ENCODE results near the gene DKC1.

- TF ChIP-seq ZNF530 (CRISPR knock-in tag; IDR thresholded peaks at IDR 0.05; ENCODE audit: low read depth) (no peak), BRCA1 (CRISPR knock-in tag; IDR thresholded peaks at IDR 0.05) (no peak), EP300 (IDR thresholded peaks at IDR 0.05; ENCODE audit: low read depth in 2 of 2, low read length in 2 of 2) (no peak), EP300 (CRISPR knock-in tag; IDR thresholded peaks at IDR 0.05; ENCODE audit: borderline replicate concordance) (no peak), CTCF (CRISPR knock-in tag; IDR thresholded peaks at IDR 0.05) (no peak), XRCC5 (optimal IDR thresholded peaks at IDR 0.05; ENCODE audit: low read length) (no peak), REST (IDR thresholded peaks at IDR 0.05; ENCODE audit: borderline replicate concordance in 1 of 2, low read depth in 1 of 2, low read length in 2 of 2) (no peak), HNRNPK (IDR thresholded peaks at IDR 0.05; ENCODE audit: low read depth, low read length, poor library complexity, severe bottlenecking) (no peak), POLR2A (IDR thresholded peaks at IDR 0.05; ENCODE audit: insufficient read depth in 1 of 2, low read depth in 2 of 2, low read length in 2 of 2) (no peak), MAX (IDR thresholded peaks at IDR 0.05) (no peak), FOSL1 (CRISPR knock-in tag; IDR thresholded peaks at IDR 0.05; ENCODE audit: borderline replicate concordance) (no peak), CBX5 (CRISPR knock-in tag; IDR thresholded peaks at IDR 0.05; ENCODE audit: borderline replicate concordance) (no peak), ZFYVE20 (CRISPR knock-in tag; IDR thresholded peaks at IDR 0.05; ENCODE audit: borderline replicate concordance, low read depth) (no peak)
Observed at GRCh38 chrX:154785716-154786115, 23.1 kb downstream of the DKC1 start.

Measured in HepG2 (cell line).